HepG2 (cell line): ENCODE results near the gene TSNAXIP1. TPM values are rescaled to one million over a fixed set of nuclear protein-coding genes. Genes with fewer than 3 reads are reported as not detected.

ENCODE experiments used
- BRD4 ChIP-seq: sonication (generic); formaldehyde crosslinking; IDR thresholded peaks from 2 replicates; pipeline ENCODE4 v1.4.0; 2020; ENCODE audit warnings: missing genetic modification reagents
- CBX1 ChIP-seq: IDR thresholded peaks from one replicate; pipeline ENCODE4 v1.6.1; 2016; ENCODE audit warnings: antibody characterized with exemption, low read depth
- CC2D1A ChIP-seq: sonication (generic); formaldehyde crosslinking; IDR thresholded peaks from 2 replicates; pipeline ENCODE4 v1.8.1; 2023; ENCODE audit warnings: mild to moderate bottlenecking, missing genetic modification reagents
- ESRRA ChIP-seq: sonication (generic); formaldehyde crosslinking; IDR thresholded peaks from 2 replicates; pipeline ENCODE4 v1.5.1; 2020; ENCODE audit warnings: mild to moderate bottlenecking, low read depth, missing genetic modification reagents
- ETV6 ChIP-seq: sonication (generic); formaldehyde crosslinking; conservative IDR thresholded peaks from 2 replicates; pipeline ENCODE4 v1.4.0; 2020; ENCODE audit warnings: missing genetic modification reagents
- FOXJ3 ChIP-seq: sonication (generic); formaldehyde crosslinking; IDR thresholded peaks from 2 replicates; pipeline ENCODE4 v1.4.0; 2020; ENCODE audit warnings: missing genetic modification reagents, mild to moderate bottlenecking, borderline replicate concordance
- FOXP1 ChIP-seq, 2 experiments: fragments of 450-650 bp in 1 of 2; IDR thresholded peaks; 2 replicates each; pipeline ENCODE4 v1.6.1; 2017 to 2018; ENCODE audit warnings: antibody characterized with exemption in 1 of 2
- IKZF1 ChIP-seq: fragments of 450-650 bp; IDR thresholded peaks from 2 replicates; pipeline ENCODE4 v1.7.1; 2016
- IKZF4 ChIP-seq: sonication (generic); formaldehyde crosslinking; IDR thresholded peaks from 2 replicates; pipeline ENCODE4 v1.5.1; 2020; ENCODE audit warnings: borderline replicate concordance, mild to moderate bottlenecking, low read depth, missing genetic modification reagents; ENCODE audit errors: not compliant biosample characterization
- JUN ChIP-seq: sonication (generic); formaldehyde crosslinking; IDR thresholded peaks from 2 replicates; pipeline ENCODE4 v1.4.0; 2020; ENCODE audit warnings: mild to moderate bottlenecking, missing genetic modification reagents
- KDM4B ChIP-seq: sonication (generic); formaldehyde crosslinking; IDR thresholded peaks from 2 replicates; pipeline ENCODE4 v1.4.0; 2020; ENCODE audit warnings: missing genetic modification reagents
- MBD4 ChIP-seq: IDR thresholded peaks from 2 replicates; pipeline ENCODE4 v1.6.1; 2012; ENCODE audit warnings: low read length, inconsistent platforms, borderline replicate concordance
- MTF2 ChIP-seq: sonication (generic); formaldehyde crosslinking; IDR thresholded peaks from 2 replicates; pipeline ENCODE4 v1.5.0; 2020; ENCODE audit warnings: missing genetic modification reagents, borderline replicate concordance
- NFKB2 ChIP-seq: sonication (generic); formaldehyde crosslinking; IDR thresholded peaks from 2 replicates; pipeline ENCODE4 v1.4.0; 2020; ENCODE audit warnings: missing genetic modification reagents, borderline replicate concordance
- PHF5A ChIP-seq: IDR thresholded peaks from one replicate; pipeline ENCODE4 v1.6.1; 2018; ENCODE audit warnings: low read depth, missing genetic modification reagents; ENCODE audit not compliant: unreplicated experiment
- SIN3B ChIP-seq: fragments of 150-350 bp; IDR thresholded peaks from 2 replicates; pipeline ENCODE4 v1.6.1; 2014; ENCODE audit warnings: low read length
- SIX4 ChIP-seq: sonication (generic); formaldehyde crosslinking; IDR thresholded peaks from 2 replicates; pipeline ENCODE4 v1.4.0; 2020; ENCODE audit warnings: missing genetic modification reagents
- SMARCC2 ChIP-seq: fragments of 450-650 bp; IDR thresholded peaks from 2 replicates; pipeline ENCODE4 v1.6.1; 2017; ENCODE audit warnings: antibody characterized with exemption, mild to moderate bottlenecking
- SNAPC2 ChIP-seq: sonication (generic); formaldehyde crosslinking; IDR thresholded peaks from 2 replicates; pipeline ENCODE4 v1.8.1; 2022; ENCODE audit warnings: mild to moderate bottlenecking, missing genetic modification reagents
- SRSF1 ChIP-seq: fragments of 200-400 bp; formaldehyde crosslinking; optimal IDR thresholded peaks from 2 replicates; pipeline ENCODE3; 2017; ENCODE audit warnings: mild to moderate bottlenecking, low read depth, low read length, moderate library complexity
- SRSF9 ChIP-seq: fragments of 200-400 bp; formaldehyde crosslinking; IDR thresholded peaks from 2 replicates; pipeline ENCODE4 v1.6.1; 2018; ENCODE audit warnings: borderline replicate concordance, mild to moderate bottlenecking, low read depth, low read length; ENCODE audit not compliant: insufficient read depth, poor library complexity, severe bottlenecking
- TCF7L2 ChIP-seq: IDR thresholded peaks from 2 replicates; pipeline ENCODE4 v1.6.1; 2011; ENCODE audit warnings: mild to moderate bottlenecking, low read depth, low read length, moderate library complexity
- TOPORS ChIP-seq: sonication (generic); formaldehyde crosslinking; IDR thresholded peaks from 2 replicates; pipeline ENCODE4 v1.8.0; 2023; ENCODE audit warnings: mild to moderate bottlenecking, missing genetic modification reagents
- ZNF333 ChIP-seq: sonication (generic); formaldehyde crosslinking; IDR thresholded peaks from 2 replicates; pipeline ENCODE4 v1.4.0; 2020; ENCODE audit warnings: mild to moderate bottlenecking, missing genetic modification reagents, borderline replicate concordance
- ZNF562 ChIP-seq: sonication (generic); formaldehyde crosslinking; IDR thresholded peaks from 2 replicates; pipeline ENCODE4 v1.8.0; 2022; ENCODE audit warnings: missing genetic modification reagents, borderline replicate concordance
- ZNF766 ChIP-seq: sonication (generic); formaldehyde crosslinking; IDR thresholded peaks from 2 replicates; pipeline ENCODE4 v1.5.0; 2020; ENCODE audit warnings: missing genetic modification reagents, borderline replicate concordance
- ZSCAN12 ChIP-seq: sonication (generic); formaldehyde crosslinking; IDR thresholded peaks from 2 replicates; pipeline ENCODE4 v1.9.0; 2021; ENCODE audit warnings: mild to moderate bottlenecking, missing genetic modification reagents
- ZSCAN20 ChIP-seq: sonication (generic); formaldehyde crosslinking; IDR thresholded peaks from 2 replicates; pipeline ENCODE4 v1.4.0; 2020; ENCODE audit warnings: missing genetic modification reagents, mild to moderate bottlenecking, borderline replicate concordance
- polyA plus RNA-seq, 8 experiments: library from polyadenylated mRNA; depleted of rRNA in 3 of 8; stranded (reverse) in 7 of 8; unstranded in 1 of 8; fragments of >200 nt; fragmentation: Illumina TruSeq in 4 of 8; extraction: Trizol in 4 of 8; gene quantifications; 2 replicates each; pipeline versions ENCODE4 v1.2.1 to v1.2.3, GENCODE V29; 2011 to 2016; ENCODE audit warnings: low read depth in 4 of 8, missing spikeins in 1 of 8, mixed read lengths in 1 of 8; ENCODE audit not compliant: insufficient read depth in 1 of 8
- total RNA-seq, 5 experiments: library from RNA; depleted of rRNA; stranded (reverse); fragments of >200 nt; fragmentation: Illumina TruSeq; extraction: Trizol; gene quantifications; 2 replicates each; pipeline ENCODE4 v1.2.3, GENCODE V29; 2016; ENCODE audit warnings: low read depth in 1 of 5
- TF ChIP-seq, protein P1 (sequence below): sonication (generic); formaldehyde crosslinking; conservative IDR thresholded peaks from 2 replicates; pipeline ENCODE4 v1.4.0; 2020; ENCODE audit warnings: missing genetic modification reagents
- TF ChIP-seq, protein P2 (sequence below): sonication (generic); formaldehyde crosslinking; IDR thresholded peaks from 2 replicates; pipeline ENCODE4 v1.5.1; 2020; ENCODE audit warnings: missing genetic modification reagents, mild to moderate bottlenecking, borderline replicate concordance

TSNAXIP1 gene
- total and polyA plus RNA-seq, 2 of the 13 experiments (the other 11 are each of a cell fraction or from before 2014, with no cell fraction given) = 0.37 to 0.86 TPM

DNA sequence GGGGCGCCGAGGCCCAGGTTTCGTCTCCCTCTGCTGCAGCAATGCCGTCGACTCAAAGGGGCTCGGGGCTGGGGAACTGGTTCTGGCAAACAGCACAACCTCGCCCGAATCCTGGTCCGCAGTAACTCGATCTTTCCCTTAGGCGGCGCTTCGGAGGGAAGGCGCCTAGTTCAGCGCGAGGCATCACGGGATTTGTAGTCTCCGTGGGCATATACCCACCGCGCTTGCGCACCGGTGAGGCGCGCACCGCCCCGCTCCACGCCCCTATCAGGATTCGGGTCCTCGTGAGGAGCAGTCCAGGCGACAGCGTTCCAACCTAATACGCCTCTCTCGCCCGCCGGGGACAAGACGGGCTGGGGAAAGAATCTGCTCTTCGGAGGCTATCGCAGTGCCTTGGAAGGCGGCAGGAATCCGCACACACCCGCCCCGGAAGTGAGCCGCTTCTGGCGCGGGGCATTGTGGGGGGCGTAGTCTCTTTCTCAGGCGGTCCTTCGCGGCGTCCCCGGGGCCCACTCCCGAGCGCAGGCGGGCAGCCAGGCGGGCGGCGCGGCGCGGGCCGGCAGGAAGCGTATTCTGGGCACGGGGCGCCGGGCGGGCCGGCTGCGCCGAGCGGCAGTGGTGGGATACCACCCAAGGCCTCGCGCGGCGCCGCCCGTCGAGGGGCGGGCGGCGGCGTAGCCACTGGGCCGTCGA, 35.3 kb downstream of the TSNAXIP1 start, which contains the start of gene THAP11 (continued):
- TF ChIP-seq ZSCAN12 (CRISPR knock-in tag) = no peak; the same call in 1 of the 2 replicates
- no peak; the same call in 1 of the 2 replicates for TF ChIP-seq MTF2
- no peak for TF ChIP-seq JUN (CRISPR knock-in tag)
- TF ChIP-seq, protein P1, sequence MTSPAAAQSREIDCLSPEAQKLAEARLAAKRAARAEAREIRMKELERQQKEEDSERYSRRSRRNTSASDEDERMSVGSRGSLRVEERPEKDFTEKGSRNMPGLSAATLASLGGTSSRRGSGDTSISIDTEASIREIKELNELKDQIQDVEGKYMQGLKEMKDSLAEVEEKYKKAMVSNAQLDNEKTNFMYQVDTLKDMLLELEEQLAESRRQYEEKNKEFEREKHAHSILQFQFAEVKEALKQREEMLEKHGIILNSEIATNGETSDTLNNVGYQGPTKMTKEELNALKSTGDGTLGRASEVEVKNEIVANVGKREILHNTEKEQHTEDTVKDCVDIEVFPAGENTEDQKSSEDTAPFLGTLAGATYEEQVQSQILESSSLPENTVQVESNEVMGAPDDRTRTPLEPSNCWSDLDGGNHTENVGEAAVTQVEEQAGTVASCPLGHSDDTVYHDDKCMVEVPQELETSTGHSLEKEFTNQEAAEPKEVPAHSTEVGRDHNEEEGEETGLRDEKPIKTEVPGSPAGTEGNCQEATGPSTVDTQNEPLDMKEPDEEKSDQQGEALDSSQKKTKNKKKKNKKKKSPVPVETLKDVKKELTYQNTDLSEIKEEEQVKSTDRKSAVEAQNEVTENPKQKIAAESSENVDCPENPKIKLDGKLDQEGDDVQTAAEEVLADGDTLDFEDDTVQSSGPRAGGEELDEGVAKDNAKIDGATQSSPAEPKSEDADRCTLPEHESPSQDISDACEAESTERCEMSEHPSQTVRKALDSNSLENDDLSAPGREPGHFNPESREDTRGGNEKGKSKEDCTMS = no peak
- peak; percentile 19 for TF ChIP-seq CBX1
- TF ChIP-seq ZNF333 (CRISPR knock-in tag) = no peak
- no peak; the same call in 1 of the 2 replicates for TF ChIP-seq SIN3B
- TF ChIP-seq PHF5A = no peak
- peak; percentile 62 for TF ChIP-seq IKZF4 (CRISPR knock-in tag)
- peak; percentile 8; the same call in 1 of the 2 replicates for TF ChIP-seq BRD4
- no peak; the same call in 1 of the 2 replicates for TF ChIP-seq KDM4B (CRISPR knock-in tag)
- no peak; the same call in none of the 2 replicates for TF ChIP-seq TOPORS (CRISPR knock-in tag)
- TF ChIP-seq ZNF766 (CRISPR knock-in tag) = no peak
- TF ChIP-seq FOXP1 (IDR thresholded peaks at IDR 0.05) = no peak
- TF ChIP-seq FOXP1 (CRISPR knock-in tag; IDR thresholded peaks at IDR 0.05) = no peak
- no peak; the same call in 1 of the 2 replicates for TF ChIP-seq ETV6 (CRISPR knock-in tag)
- TF ChIP-seq, protein P2, sequence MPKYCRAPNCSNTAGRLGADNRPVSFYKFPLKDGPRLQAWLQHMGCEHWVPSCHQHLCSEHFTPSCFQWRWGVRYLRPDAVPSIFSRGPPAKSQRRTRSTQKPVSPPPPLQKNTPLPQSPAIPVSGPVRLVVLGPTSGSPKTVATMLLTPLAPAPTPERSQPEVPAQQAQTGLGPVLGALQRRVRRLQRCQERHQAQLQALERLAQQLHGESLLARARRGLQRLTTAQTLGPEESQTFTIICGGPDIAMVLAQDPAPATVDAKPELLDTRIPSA = no peak
- TF ChIP-seq ESRRA (CRISPR knock-in tag) = no peak
- TF ChIP-seq SIX4 (CRISPR knock-in tag) = peak; percentile 70
- 0 out of 2 replicates have a peak, but pooled peaks have one; percentile 67 for TF ChIP-seq CC2D1A (CRISPR knock-in tag)
- no peak for TF ChIP-seq SRSF9
- 0 out of 2 replicates have a peak, but pooled peaks have one; percentile 53 for TF ChIP-seq SNAPC2 (CRISPR knock-in tag)
- no peak for TF ChIP-seq ZNF562 (CRISPR knock-in tag)
- TF ChIP-seq IKZF1 = no peak
- no peak for TF ChIP-seq SMARCC2
- no peak for TF ChIP-seq ZSCAN20 (CRISPR knock-in tag)
- TF ChIP-seq TCF7L2 = no peak
- TF ChIP-seq MBD4 = no peak
- peak; percentile 89 for TF ChIP-seq SRSF1
- TF ChIP-seq NFKB2 = peak; percentile 55; the same call in 1 of the 2 replicates
- no peak for TF ChIP-seq FOXJ3 (CRISPR knock-in tag)
